ENCODE measurements around the gene SERPINB12. TPM values are rescaled to one million over a fixed set of nuclear protein-coding genes. Genes with fewer than 3 reads are reported as not detected.

Gene SERPINB12
- total and polyA plus RNA-seq, 2 of the 4 experiments (the other 2 are of a cell fraction), result not detected

DNA sequence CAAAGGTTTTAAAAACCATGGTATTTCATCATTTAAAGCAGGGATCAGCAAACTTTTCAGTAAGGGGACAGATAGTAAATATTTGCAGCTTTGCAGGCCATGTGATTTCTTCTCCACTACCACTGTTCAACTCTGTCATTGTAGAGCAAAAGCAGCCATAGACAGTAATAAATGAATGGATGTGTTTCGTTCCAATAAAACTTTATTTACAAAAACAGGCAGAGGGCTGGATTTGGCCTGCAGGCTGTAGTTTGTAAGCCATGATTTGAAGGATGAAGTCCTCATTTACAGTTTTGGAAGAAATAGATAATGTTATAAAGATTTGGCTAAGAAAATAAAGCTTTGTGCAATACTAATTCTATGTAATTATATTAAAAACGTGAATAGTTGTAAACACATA is 1.8 kb downstream of the SERPINB12 start:
- no peak overlapping the region for H3K14ac ChIP-seq (replicated peaks; ENCODE audit: low read depth, low read length)
- H2BK15ac ChIP-seq (ENCODE audit: low read depth, low read length), result no peak overlapping the region
- TF ChIP-seq MAFK (IDR thresholded peaks at IDR 0.05; ENCODE audit: low read depth, low read length) (no peak), CEBPB (IDR thresholded peaks at IDR 0.05; ENCODE audit: low read depth, low read length) (no peak), FOS (IDR thresholded peaks at IDR 0.05; ENCODE audit: low read depth, low read length) (no peak), RAD21 (IDR thresholded peaks at IDR 0.05; ENCODE audit: low read length) (no peak)
- TF ChIP-seq, protein P1, sequence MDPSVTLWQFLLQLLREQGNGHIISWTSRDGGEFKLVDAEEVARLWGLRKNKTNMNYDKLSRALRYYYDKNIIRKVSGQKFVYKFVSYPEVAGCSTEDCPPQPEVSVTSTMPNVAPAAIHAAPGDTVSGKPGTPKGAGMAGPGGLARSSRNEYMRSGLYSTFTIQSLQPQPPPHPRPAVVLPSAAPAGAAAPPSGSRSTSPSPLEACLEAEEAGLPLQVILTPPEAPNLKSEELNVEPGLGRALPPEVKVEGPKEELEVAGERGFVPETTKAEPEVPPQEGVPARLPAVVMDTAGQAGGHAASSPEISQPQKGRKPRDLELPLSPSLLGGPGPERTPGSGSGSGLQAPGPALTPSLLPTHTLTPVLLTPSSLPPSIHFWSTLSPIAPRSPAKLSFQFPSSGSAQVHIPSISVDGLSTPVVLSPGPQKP (IDR thresholded peaks at IDR 0.05; ENCODE audit: borderline replicate concordance, low read depth, low read length), result no peak
- DNase-seq (no peak), ATAC-seq (ENCODE audit: low read depth) (no peak)
- no CpG with 5 or more reads among the region's 2 CpGs for WGBS, 2 experiments (ENCODE audit: extremely low coverage in 2 of 2, insufficient read length in 1 of 2)
- H3K4me2 ChIP-seq (ENCODE audit: low read depth, low read length), result no peak overlapping the region
- H3K36me3 ChIP-seq (ENCODE audit: control insufficient read depth, insufficient read depth, low read length), result no peaks in the 10 kb centered on the region
- intact Hi-C loops (cut with micrococcal nuclease) (no loop called here), dilution Hi-C loops (cut with HindIII; ENCODE audit: low sequenced_read_pairs, unreplicated experiment) (no loop called here), in situ Hi-C loops (cut with MboI; ENCODE audit: low sequenced_read_pairs) (no loop called here)
- POLR2A ChIA-PET (ENCODE audit: unreplicated experiment), result no interaction called here
- no peak overlapping the region for H3K4me3 ChIP-seq (ENCODE audit: insufficient read depth, low read depth, low read length)
- H3K4ac ChIP-seq (ENCODE audit: low read depth, low read length), result no peak overlapping the region
- H3K9ac ChIP-seq (ENCODE audit: low read depth, low read length), result no peak overlapping the region
- no peak overlapping the region for H2BK5ac ChIP-seq (ENCODE audit: low read depth, low read length, poor library complexity, severe bottlenecking)
- H3K18ac ChIP-seq (ENCODE audit: low read depth, low read length), result no peak overlapping the region
- no peak overlapping the region for H4K8ac ChIP-seq (ENCODE audit: low read depth in 2 of 2, low read length in 2 of 2)
- no peak overlapping the region for H3K23ac ChIP-seq (ENCODE audit: low read depth, low read length)
- no peak overlapping the region for H2BK20ac ChIP-seq (ENCODE audit: low read depth, low read length)
- no peak overlapping the region for H3K56ac ChIP-seq (ENCODE audit: extremely low read depth, insufficient read depth, low read length)
- no peak overlapping the region for H2BK120ac ChIP-seq (ENCODE audit: low read depth, low read length)
- no TSS peak for BruUV-seq (replicated peaks)
- no peaks in the 10 kb centered on the region for H3K4me1 ChIP-seq (ENCODE audit: control insufficient read depth, insufficient read depth, low read length)
- no peaks in the 10 kb centered on the region for H3K79me1 ChIP-seq (ENCODE audit: low read depth in 1 of 2, low read length in 2 of 2)
- no peaks in the 10 kb centered on the region for H4K20me1 ChIP-seq (ENCODE audit: insufficient read depth, low read length)
- H2AFZ ChIP-seq (replicated peaks; ENCODE audit: low read length, poor library complexity), result no peak overlapping the region
- CTCF ChIA-PET, result no interaction called here
- no peak overlapping the region for H4K91ac ChIP-seq (ENCODE audit: insufficient read depth, low read depth, low read length)
- H3K27me3 ChIP-seq (ENCODE audit: control insufficient read depth, insufficient read depth, low read length), result peaks cover 2% of the 10 kb centered on the region; the same call in 1 of the 2 replicates
- H2AK5ac ChIP-seq (ENCODE audit: low read depth, low read length), result no peak overlapping the region
- H3K27ac ChIP-seq (ENCODE audit: insufficient read depth, low read length), result no peak overlapping the region
- no peak overlapping the region for H4K5ac ChIP-seq (ENCODE audit: low read depth, low read length)
- H3K9me1 ChIP-seq (ENCODE audit: insufficient read depth, low read length), result no peaks in the 10 kb centered on the region
- no peak overlapping the region for H2AK9ac ChIP-seq (replicated peaks; ENCODE audit: low read depth, low read length, poor library complexity)
- H3K9me3 ChIP-seq (ENCODE audit: control insufficient read depth, insufficient read depth, low read length), result no peaks in the 10 kb centered on the region

Data from IMR-90 (cell line).